ENCODE measurements around the gene ACSM2B.
"Not testable (repeated sequence)": the region's sequence is repeated elsewhere in the genome, so short reads cannot be mapped to it uniquely, and the experiment has no call there.

Gene ACSM2B

GRCh38 chr16:20507280-20507679, 68.9 kb downstream of the ACSM2B start:
- H3K4me3 ChIP-seq (ENCODE audit: low read depth, low read length): no peak overlapping the region
- DNase-seq (ENCODE audit: low read depth): no peak
- TF ChIP-seq, protein P1, sequence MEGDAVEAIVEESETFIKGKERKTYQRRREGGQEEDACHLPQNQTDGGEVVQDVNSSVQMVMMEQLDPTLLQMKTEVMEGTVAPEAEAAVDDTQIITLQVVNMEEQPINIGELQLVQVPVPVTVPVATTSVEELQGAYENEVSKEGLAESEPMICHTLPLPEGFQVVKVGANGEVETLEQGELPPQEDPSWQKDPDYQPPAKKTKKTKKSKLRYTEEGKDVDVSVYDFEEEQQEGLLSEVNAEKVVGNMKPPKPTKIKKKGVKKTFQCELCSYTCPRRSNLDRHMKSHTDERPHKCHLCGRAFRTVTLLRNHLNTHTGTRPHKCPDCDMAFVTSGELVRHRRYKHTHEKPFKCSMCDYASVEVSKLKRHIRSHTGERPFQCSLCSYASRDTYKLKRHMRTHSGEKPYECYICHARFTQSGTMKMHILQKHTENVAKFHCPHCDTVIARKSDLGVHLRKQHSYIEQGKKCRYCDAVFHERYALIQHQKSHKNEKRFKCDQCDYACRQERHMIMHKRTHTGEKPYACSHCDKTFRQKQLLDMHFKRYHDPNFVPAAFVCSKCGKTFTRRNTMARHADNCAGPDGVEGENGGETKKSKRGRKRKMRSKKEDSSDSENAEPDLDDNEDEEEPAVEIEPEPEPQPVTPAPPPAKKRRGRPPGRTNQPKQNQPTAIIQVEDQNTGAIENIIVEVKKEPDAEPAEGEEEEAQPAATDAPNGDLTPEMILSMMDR (IDR thresholded peaks at IDR 0.05; ENCODE audit: low read depth, low read length, missing control alignments): no peak

DNA sequence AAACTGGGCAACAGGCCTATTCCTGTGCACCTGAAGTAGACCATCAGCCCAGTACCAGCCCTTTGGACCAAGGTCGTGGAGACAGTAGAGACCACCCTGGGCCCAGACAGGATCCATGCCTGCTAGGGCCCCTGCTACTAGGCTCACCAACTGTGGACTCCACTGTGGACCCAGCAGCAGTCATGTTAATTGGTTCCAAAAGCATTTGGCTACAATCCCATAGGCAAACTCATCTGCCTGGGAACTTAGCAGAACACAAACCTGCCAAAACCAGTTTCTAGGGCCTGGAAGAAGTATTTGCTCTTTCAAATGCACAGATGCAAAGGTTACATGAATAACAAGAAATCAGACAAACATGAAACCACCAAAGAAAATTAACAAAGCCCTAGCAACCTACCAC, 71.7 kb downstream of the ACSM2B start:
- DNase-seq (ENCODE audit: low read depth): no peak

DNA sequence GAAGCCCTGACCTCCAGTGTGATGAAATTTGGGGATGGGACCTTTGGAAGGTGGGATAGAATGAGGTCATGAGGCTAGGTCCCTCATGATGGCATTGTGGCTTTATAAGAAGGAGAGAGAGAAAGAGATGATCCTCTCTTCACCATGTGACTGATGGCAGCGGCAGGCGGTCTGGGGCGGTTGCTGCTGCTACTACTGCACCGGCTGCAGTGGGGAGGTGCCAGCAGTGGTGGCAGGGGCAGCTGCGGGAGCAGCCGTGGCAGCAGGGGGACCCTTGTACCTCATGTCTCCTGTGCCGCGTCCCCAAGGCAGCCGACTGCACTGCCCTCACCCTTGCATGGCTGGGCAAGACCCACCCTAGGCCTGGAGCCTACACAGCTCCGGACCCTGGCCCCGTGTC, 84.7 kb downstream of the ACSM2B start:
- not testable (repeated sequence) for H3K4me3 ChIP-seq (ENCODE audit: low read depth, low read length); DNase-seq (ENCODE audit: low read depth)

More for the DNA sequence above, 71.7 kb downstream of the ACSM2B start:
- TF ChIP-seq, protein P1 (IDR thresholded peaks at IDR 0.05; ENCODE audit: low read depth, low read length, missing control alignments): no peak
- no peak overlapping the region for H3K4me3 ChIP-seq (ENCODE audit: low read depth, low read length)

DNA sequence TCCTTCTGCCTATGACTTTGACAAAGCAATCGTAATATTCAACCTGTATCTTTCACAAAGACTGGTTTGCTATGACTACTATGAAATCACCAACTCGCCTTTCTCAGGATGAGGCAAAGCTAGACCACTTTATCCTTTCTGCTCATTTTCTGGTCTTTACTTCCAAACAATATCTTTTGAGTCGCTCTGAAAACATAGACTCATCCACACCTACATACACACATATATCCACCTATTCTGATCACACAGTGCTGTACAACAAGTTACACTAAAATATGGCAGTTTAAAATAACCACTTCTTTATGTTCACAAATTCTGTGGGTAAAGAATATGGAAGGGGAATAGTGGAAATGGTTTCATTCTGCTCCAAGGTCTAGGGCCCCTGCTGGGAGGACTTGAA, 85.2 kb downstream of the ACSM2B start:
- not testable (repeated sequence) for H3K4me3 ChIP-seq (ENCODE audit: low read depth, low read length); DNase-seq (ENCODE audit: low read depth)
